ENCODE measurements around the gene MCC.

GRCh38 chr5:113179156-113179555, 309.1 kb downstream of the MCC start:
- no peak for TF ChIP-seq RCOR1 (IDR thresholded peaks at IDR 0.05; ENCODE audit: insufficient replicate concordance, low read length)
- TF ChIP-seq CTCF (conservative IDR thresholded peaks at IDR 0.05; ENCODE audit: low read depth, low read length) = no peak
- TF ChIP-seq FOS (IDR thresholded peaks at IDR 0.05; ENCODE audit: low read depth, low read length) = no peak
